CD4-positive, alpha-beta memory T cell (primary cell): ENCODE measurements around the gene ETV6. TPM values are rescaled to one million over a fixed set of nuclear protein-coding genes. Genes with fewer than 3 reads are reported as not detected.

Experiments used
- CTCF ChIA-PET: fragments of 350-600 bp; sonication (Branson Sonifier 250); formaldehyde crosslinking; loops from one replicate; lab custom pipeline; 2021; ENCODE audit warnings: inconsistent platforms; ENCODE audit not compliant: partially characterized antibody; lab: Charles Lee
- POLR2A ChIA-PET: fragments of 350-600 bp; sonication (Branson Sonifier 250); formaldehyde crosslinking; loops from one replicate; lab custom pipeline; 2021; ENCODE audit not compliant: partially characterized antibody; lab: Charles Lee
- DNase-seq, 5 donors: peaks; one replicate each; pipeline versions ENCODE4 v3.0.0 to v3.0.0-alpha.2; 2020 to 2022; ENCODE audit warnings: mixed read lengths in 1 of 5
- H3K27ac ChIP-seq: one replicate; pipeline ENCODE4 v1.7.0; 2013; ENCODE audit warnings: low read depth, low read length
- H3K27me3 ChIP-seq: 2 replicates; pipeline ENCODE4 v1.7.0; 2013; ENCODE audit warnings: mild to moderate bottlenecking, low read length, moderate library complexity; ENCODE audit not compliant: insufficient read depth
- H3K36me3 ChIP-seq: 2 replicates; pipeline ENCODE4 v1.7.0; 2013; ENCODE audit warnings: mild to moderate bottlenecking, low read length, moderate library complexity; ENCODE audit not compliant: insufficient read depth
- H3K4me1 ChIP-seq: 2 replicates; pipeline ENCODE4 v1.7.0; 2013; ENCODE audit warnings: mild to moderate bottlenecking, low read length, moderate library complexity; ENCODE audit not compliant: insufficient read depth
- H3K4me3 ChIP-seq, 2 donors: one replicate each; pipeline ENCODE4 v1.7.0; 2013; ENCODE audit warnings: low read length in 2 of 2, mild to moderate bottlenecking in 1 of 2
- H3K9me3 ChIP-seq, 2 donors: one replicate each; pipeline ENCODE4 v1.7.0; 2013; ENCODE audit warnings: low read length in 2 of 2, control low read depth in 1 of 2; ENCODE audit not compliant: control insufficient read depth in 1 of 2
- H3K27ac Mint-ChIP-seq, 7 donors: one replicate each; pipeline ENCODE4 v1.8.0; 2020 to 2021; ENCODE audit warnings: mixed read lengths in 7 of 7, mild to moderate bottlenecking in 6 of 7, inconsistent platforms in 3 of 7, moderate library complexity in 3 of 7
- H3K27me3 Mint-ChIP-seq, 2 donors: one replicate each; pipeline ENCODE4 v1.8.0; 2020 to 2021; ENCODE audit warnings: mixed read lengths in 2 of 2
- H3K36me3 Mint-ChIP-seq, 2 donors: one replicate each; pipeline ENCODE4 v1.8.0; 2020 to 2021; ENCODE audit warnings: mixed read lengths in 2 of 2, inconsistent platforms in 1 of 2, mild to moderate bottlenecking in 1 of 2
- H3K4me1 Mint-ChIP-seq, 4 donors: one replicate each; pipeline ENCODE4 v1.8.0; 2020 to 2021; ENCODE audit warnings: mixed read lengths in 4 of 4, mild to moderate bottlenecking in 1 of 4
- H3K4me3 Mint-ChIP-seq, 8 donors: one replicate each; pipeline ENCODE4 v1.8.0; 2020 to 2021; ENCODE audit warnings: mixed read lengths in 8 of 8, mild to moderate bottlenecking in 7 of 8, moderate library complexity in 6 of 8, inconsistent platforms in 3 of 8
- H3K9me3 Mint-ChIP-seq, 8 donors: one replicate each; pipeline ENCODE4 v1.8.0; 2020 to 2021; ENCODE audit warnings: mixed read lengths in 8 of 8, mild to moderate bottlenecking in 5 of 8, inconsistent platforms in 3 of 8, moderate library complexity in 1 of 8
- intact Hi-C: fragments of 100-400 bp; cut with micrococcal nuclease; formaldehyde crosslinking; loops from one replicate; pipeline ENCODE4 v1.15.1; 2023
- polyA plus RNA-seq, 2 donors: library from polyadenylated mRNA; unstranded; fragments of 300-500 nt; fragmentation: Illumina TruSeq; gene quantifications; one replicate each; pipeline ENCODE4 v1.2.3, GENCODE V29; 2021
- total RNA-seq, 2 experiments: library from RNA; stranded (reverse); gene quantifications; one replicate each; pipeline ENCODE4 v1.2.3, GENCODE V29; 2021

ETV6 gene
- total and polyA plus RNA-seq, 4 experiments from 2014 or later, result 3.3 to 43.9 (median 25.7) TPM

DNA sequence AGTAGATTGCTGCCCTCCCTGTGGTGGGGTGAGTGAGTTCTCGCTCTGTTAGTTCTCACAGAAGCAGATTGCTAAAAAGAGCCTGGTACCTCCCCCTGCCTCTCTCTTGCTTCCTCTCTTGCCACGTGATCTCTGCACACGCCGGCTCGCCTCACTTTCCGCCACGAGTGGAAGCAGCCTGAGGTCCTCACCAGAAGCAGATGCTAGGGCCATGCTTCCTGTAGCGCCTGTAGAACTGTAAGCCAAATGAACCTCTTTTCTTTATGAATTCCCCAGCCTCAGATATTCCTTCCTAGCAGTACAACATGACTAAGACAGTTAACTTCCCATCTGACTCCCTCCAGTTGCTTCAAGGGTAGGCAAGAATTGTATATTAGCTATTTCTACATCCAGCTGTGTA is 76.2 kb downstream of the ETV6 start:
- H3K4me1 ChIP-seq, result peaks cover 67% of the 10 kb centered on the region
- intact Hi-C loops, result loop anchor here (2.0 to 5.0 kb wide), 5 partner anchors 37 to 307 kb away; no protein-coding TSS in a partner anchor
- H3K27ac Mint-ChIP-seq, result peak overlapping the region; percentile 23 to 92 (median 77)

DNA sequence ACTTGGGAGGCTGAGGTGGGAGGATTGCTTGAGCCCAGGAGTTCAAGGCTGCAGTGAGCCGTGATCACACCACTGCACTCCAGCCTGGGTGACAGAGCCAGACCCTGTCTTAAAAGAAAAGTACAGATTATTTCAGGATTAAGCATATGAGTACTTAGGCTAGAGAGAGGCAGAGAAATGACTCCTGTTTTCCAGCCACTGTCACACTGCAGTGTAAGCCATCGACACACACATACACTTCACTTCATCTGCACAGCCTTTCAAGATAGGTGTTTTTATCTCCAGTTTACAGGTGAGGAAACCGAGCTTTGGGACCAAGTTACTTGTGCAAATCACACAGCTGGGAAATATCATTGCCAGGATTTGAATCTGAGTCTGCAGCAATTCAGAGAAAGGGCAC is 77.2 kb downstream of the ETV6 start:
- CTCF ChIA-PET, result interaction anchor here (0.8 to 4.3 kb wide), 7 partner anchors 9 to 307 kb away, joined by 3 to 23 read pairs (median 4); no protein-coding TSS in a partner anchor
- no peak for DNase-seq
- peaks cover 47 to 86% (median 74%) of the 10 kb centered on the region in 4 donors for H3K4me1 Mint-ChIP-seq
- no peak overlapping the region for H3K27ac ChIP-seq
- no peaks in the 10 kb centered on the region for H3K36me3 ChIP-seq
- H3K4me3 Mint-ChIP-seq, result peak overlapping the region in 7 of 8 donors; percentile 6 to 73 (median 62)
- intact Hi-C loops, result loop anchor here (2.0 to 5.0 kb wide), 5 partner anchors 36 to 306 kb away; no protein-coding TSS in a partner anchor
- no peaks in the 10 kb centered on the region for H3K27me3 ChIP-seq
- H3K9me3 ChIP-seq, result no peaks in the 10 kb centered on the region
- POLR2A ChIA-PET, result interaction anchor here (0.8 to 1.9 kb wide), 9 partner anchors 10 to 306 kb away, joined by 3 to 9 read pairs (median 4); partner anchors contain the start of gene ETV6
- H3K27ac Mint-ChIP-seq, result peak overlapping the region; percentile 70 to 92 (median 88)
- H3K4me1 ChIP-seq, result peaks cover 71% of the 10 kb centered on the region
- no peaks in the 10 kb centered on the region for H3K27me3 Mint-ChIP-seq
- peaks cover 0 to 2% (median 0%) of the 10 kb centered on the region in 8 donors for H3K9me3 Mint-ChIP-seq
- no peak overlapping the region for H3K4me3 ChIP-seq
- H3K36me3 Mint-ChIP-seq, result peaks cover 1 to 5% of the 10 kb centered on the region in 2 donors

More for the DNA sequence above, 76.2 kb downstream of the ETV6 start:
- H3K9me3 Mint-ChIP-seq, result peaks cover 0 to 2% (median 0%) of the 10 kb centered on the region in 8 donors
- CTCF ChIA-PET, result interaction anchor here (0.9 to 4.3 kb wide), 3 partner anchors 19 to 308 kb away, joined by 6 to 23 read pairs (median 8); no protein-coding TSS in a partner anchor
- no peaks in the 10 kb centered on the region for H3K27me3 Mint-ChIP-seq
- H3K36me3 ChIP-seq, result no peaks in the 10 kb centered on the region
- POLR2A ChIA-PET, result interaction anchor here (1.4 kb wide), 1 partner anchor 9 kb away, joined by 4 read pairs; no protein-coding TSS in a partner anchor
- peaks cover 44 to 85% (median 73%) of the 10 kb centered on the region in 4 donors for H3K4me1 Mint-ChIP-seq
- H3K9me3 ChIP-seq, result no peaks in the 10 kb centered on the region
- no peak for DNase-seq
- H3K4me3 ChIP-seq, result no peak overlapping the region
- H3K27me3 ChIP-seq, result no peaks in the 10 kb centered on the region
- H3K27ac ChIP-seq, result no peak overlapping the region
- peak overlapping the region in 2 of 8 donors; percentile 4 to 29 for H3K4me3 Mint-ChIP-seq
- H3K36me3 Mint-ChIP-seq, result peaks cover 4 to 5% of the 10 kb centered on the region in 2 donors

DNA sequence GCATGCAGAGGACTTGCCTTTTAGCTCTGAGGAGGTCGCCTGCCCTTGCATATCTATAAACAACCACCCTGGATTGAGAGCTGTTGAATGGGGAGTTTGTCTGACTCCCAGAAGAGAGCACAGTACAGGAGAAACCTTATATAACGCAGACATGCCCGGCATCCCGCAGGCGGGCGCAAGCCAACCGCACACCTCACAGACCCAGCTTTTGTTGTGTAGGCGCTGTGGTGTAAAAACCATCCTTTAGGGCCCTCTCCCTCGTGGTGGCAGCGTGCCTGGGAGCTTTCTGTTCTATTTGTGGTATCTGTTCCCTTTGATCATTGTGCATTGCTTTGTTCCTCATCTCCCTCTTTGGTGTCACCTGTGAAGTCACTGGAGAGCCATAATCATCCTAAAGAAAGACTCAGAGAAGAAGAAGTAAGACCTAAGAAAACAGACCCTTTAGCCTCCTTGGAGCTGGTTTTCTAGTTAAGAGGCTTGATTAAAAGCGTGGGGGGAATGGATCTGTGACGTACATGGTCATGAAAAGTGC is 77.7 kb downstream of the ETV6 start:
- Mint-ChIP-seq H3K27ac (peak overlapping the region; percentile 70 to 92 (median 88)), H3K9me3 (peaks cover 0 to 2% (median 0%) of the 10 kb centered on the region in 8 donors), H3K4me3 (peak overlapping the region in 7 of 8 donors; percentile 17 to 73 (median 62)), H3K36me3 (peaks cover 0 to 5% of the 10 kb centered on the region in 2 donors), H3K4me1 (peaks cover 52 to 86% (median 74%) of the 10 kb centered on the region in 4 donors), H3K27me3 (no peaks in the 10 kb centered on the region)
- H3K27me3 ChIP-seq, result no peaks in the 10 kb centered on the region
- H3K4me1 ChIP-seq, result peaks cover 73% of the 10 kb centered on the region
- intact Hi-C loops, result loop anchor here (2.0 to 5.0 kb wide), 5 partner anchors 35 to 305 kb away; no protein-coding TSS in a partner anchor
- ChIA-PET POLR2A (interaction anchor here (0.6 to 1.9 kb wide), 9 partner anchors 16 to 306 kb away, joined by 3 to 9 read pairs (median 3); partner anchors contain the start of gene ETV6), CTCF (interaction anchor here (0.8 to 4.3 kb wide), 6 partner anchors 9 to 306 kb away, joined by 3 to 23 read pairs (median 4); no protein-coding TSS in a partner anchor)
- no peaks in the 10 kb centered on the region for H3K36me3 ChIP-seq
- H3K4me3 ChIP-seq, result no peak overlapping the region
- H3K27ac ChIP-seq, result no peak overlapping the region
- peak; percentile 58 to 72 (median 64) for DNase-seq
- no peaks in the 10 kb centered on the region for H3K9me3 ChIP-seq

DNA sequence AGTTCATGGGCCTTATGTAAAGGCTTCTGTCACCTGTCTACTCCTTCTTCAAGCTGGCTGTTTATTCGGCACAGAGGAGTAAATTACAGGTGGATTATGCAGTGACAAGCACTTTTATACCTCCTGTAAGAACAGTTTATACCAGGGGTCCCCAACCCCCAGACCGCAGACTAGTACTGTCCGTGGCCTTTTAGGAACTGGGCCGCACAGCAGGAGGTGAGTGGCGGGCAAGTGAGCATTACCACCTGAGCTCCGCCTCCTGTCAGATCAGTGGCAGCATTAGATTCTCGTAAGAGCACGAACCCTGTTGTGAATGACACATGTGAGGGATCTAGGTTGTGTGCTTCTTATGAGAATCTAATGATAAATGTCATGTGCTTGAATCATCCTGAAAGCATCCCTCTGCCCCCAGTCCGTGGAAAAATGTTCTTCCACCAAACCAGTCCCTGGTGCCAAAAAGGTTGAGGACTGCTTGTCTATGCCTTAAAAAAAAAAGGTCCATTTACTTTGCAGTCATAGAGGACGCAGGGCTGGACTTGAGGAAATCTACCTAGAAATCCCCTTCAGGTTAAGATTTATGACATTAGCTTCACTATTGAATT is 78.8 kb downstream of the ETV6 start:
- ChIA-PET CTCF (interaction anchor here (0.6 to 4.3 kb wide), 2 partner anchors 305 to 306 kb away, joined by 3 to 23 read pairs; no protein-coding TSS in a partner anchor), POLR2A (interaction anchor here (1.0 to 1.9 kb wide), 4 partner anchors 9 to 283 kb away, joined by 3 to 9 read pairs (median 4); no protein-coding TSS in a partner anchor)
- Histone ChIP-seq H3K4me3 (no peak overlapping the region), H3K27ac (no peak overlapping the region), H3K9me3 (no peaks in the 10 kb centered on the region), H3K36me3 (no peaks in the 10 kb centered on the region), H3K27me3 (no peaks in the 10 kb centered on the region), H3K4me1 (peaks cover 84% of the 10 kb centered on the region)
- Mint-ChIP-seq H3K4me3 (no peak overlapping the region), H3K4me1 (peaks cover 57 to 86% (median 77%) of the 10 kb centered on the region in 4 donors), H3K9me3 (peaks cover 0 to 2% (median 0%) of the 10 kb centered on the region in 8 donors), H3K36me3 (peaks cover 0 to 5% of the 10 kb centered on the region in 2 donors), H3K27ac (peak overlapping the region; percentile 31 to 84 (median 72)), H3K27me3 (no peaks in the 10 kb centered on the region)
- DNase-seq, result no peak
- intact Hi-C loops, result loop anchor here (5.0 kb wide), 4 partner anchors 34 to 304 kb away; no protein-coding TSS in a partner anchor

DNA sequence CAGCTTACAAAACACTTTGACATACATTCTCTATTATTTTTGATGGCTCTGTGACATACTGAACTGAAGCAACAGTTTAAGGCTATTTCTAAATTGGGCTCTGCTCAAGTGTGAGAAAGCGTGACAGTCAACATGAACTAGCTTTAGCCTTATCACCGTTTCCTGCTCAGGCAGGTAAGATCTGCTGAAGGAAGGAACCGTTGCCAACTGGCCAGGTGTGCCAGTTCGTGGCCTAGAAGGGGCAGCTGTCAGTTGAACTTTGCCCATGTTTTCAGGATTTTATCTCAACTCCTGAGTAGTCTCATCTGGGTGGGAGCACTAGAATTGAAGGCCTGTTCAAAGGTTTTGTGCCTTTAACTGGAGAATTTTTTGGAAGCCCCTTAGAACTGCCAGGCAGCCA is 79.5 kb downstream of the ETV6 start:
- H3K36me3 Mint-ChIP-seq, result peaks cover 0 to 5% of the 10 kb centered on the region in 2 donors
- no peak for DNase-seq
- Histone ChIP-seq H3K27ac (no peak overlapping the region), H3K4me3 (no peak overlapping the region), H3K9me3 (no peaks in the 10 kb centered on the region), H3K27me3 (no peaks in the 10 kb centered on the region), H3K4me1 (peaks cover 88% of the 10 kb centered on the region), H3K36me3 (no peaks in the 10 kb centered on the region)
- POLR2A ChIA-PET, result interaction anchor here (1.0 to 1.3 kb wide), 3 partner anchors 10 to 282 kb away, joined by 3 to 4 read pairs (median 3); no protein-coding TSS in a partner anchor
- CTCF ChIA-PET, result interaction anchor here (0.6 kb wide), 1 partner anchor 305 kb away, joined by 3 read pairs; no protein-coding TSS in a partner anchor
- H3K4me3 Mint-ChIP-seq, result peak overlapping the region in 5 of 8 donors; percentile 13 to 60 (median 31)
- intact Hi-C loops, result loop anchor here (5.0 kb wide), 4 partner anchors 33 to 303 kb away; no protein-coding TSS in a partner anchor
- peaks cover 0 to 2% (median 0%) of the 10 kb centered on the region in 8 donors for H3K9me3 Mint-ChIP-seq
- no peaks in the 10 kb centered on the region for H3K27me3 Mint-ChIP-seq
- H3K27ac Mint-ChIP-seq, result peak overlapping the region; percentile 75 to 96 (median 85)
- peaks cover 58 to 90% (median 79%) of the 10 kb centered on the region in 4 donors for H3K4me1 Mint-ChIP-seq

DNA sequence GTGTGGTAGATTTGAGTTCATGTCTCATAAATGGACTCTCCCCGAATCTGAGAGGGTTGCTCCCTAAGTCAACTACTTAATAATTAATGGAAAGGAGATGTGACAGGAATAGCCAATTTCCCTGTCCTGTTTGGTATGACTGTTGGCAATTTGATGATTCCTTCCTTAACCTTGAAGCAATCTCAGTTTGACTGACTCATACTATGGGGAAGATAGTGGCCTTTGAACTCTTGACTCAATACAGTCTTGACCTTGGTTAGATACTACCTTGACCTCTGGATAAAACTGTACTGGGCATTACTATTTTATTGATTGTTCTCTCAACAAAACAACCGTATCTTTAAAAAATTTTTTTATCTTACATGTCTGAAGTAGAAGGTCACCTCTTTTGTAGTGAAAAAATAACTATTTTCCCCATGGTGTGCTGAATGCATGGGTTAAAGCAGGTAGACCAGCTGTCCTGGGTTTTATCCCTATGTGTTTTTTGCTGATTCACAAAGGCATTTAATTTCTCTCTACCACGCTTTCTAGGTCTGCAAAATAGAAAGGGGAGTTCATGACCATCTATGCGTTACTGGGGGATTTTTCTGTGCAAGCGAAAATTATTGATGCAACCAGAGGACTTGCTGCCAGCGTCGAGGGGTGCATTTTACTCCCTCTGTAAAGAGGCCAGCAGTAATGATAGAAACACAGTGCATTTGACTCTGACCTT is 80.1 kb downstream of the ETV6 start:
- POLR2A ChIA-PET, result interaction anchor here (0.7 to 1.3 kb wide), 5 partner anchors 9 to 774 kb away, joined by 3 to 4 read pairs (median 3); no protein-coding TSS in a partner anchor
- H3K4me1 Mint-ChIP-seq, result peaks cover 59 to 88% (median 76%) of the 10 kb centered on the region in 4 donors

More for the DNA sequence above, 80.1 kb downstream of the ETV6 start:
- peak overlapping the region in 3 of 8 donors; percentile 21 to 69 (median 60) for H3K4me3 Mint-ChIP-seq
- Histone ChIP-seq H3K4me1 (peaks cover 88% of the 10 kb centered on the region), H3K27ac (no peak overlapping the region), H3K36me3 (no peaks in the 10 kb centered on the region), H3K9me3 (no peaks in the 10 kb centered on the region), H3K27me3 (no peaks in the 10 kb centered on the region), H3K4me3 (no peak overlapping the region)
- peak overlapping the region; percentile 79 to 96 (median 87) for H3K27ac Mint-ChIP-seq
- intact Hi-C loops, result loop anchor here (5.0 kb wide), 4 partner anchors 33 to 303 kb away; no protein-coding TSS in a partner anchor
- no peak for DNase-seq
- peaks cover 0 to 2% (median 0%) of the 10 kb centered on the region in 8 donors for H3K9me3 Mint-ChIP-seq
- no peaks in the 10 kb centered on the region for H3K27me3 Mint-ChIP-seq
- CTCF ChIA-PET, result interaction anchor here (2.2 kb wide), 1 partner anchor 278 kb away, joined by 6 read pairs; no protein-coding TSS in a partner anchor
- H3K36me3 Mint-ChIP-seq, result peaks cover 0 to 5% of the 10 kb centered on the region in 2 donors
